ENCODE results near the gene JAK2. TPM values are rescaled to one million over a fixed set of nuclear protein-coding genes. Genes with fewer than 3 reads are reported as not detected.

Gene JAK2
- total and polyA plus RNA-seq, 9 of the 15 experiments (the other 6 are each of a cell fraction or from before 2014, with no cell fraction given), result 4.7 to 23.4 (median 15.3) TPM

- TF ChIP-seq HDAC2 (IDR thresholded peaks at IDR 0.05) (no peak), PRMT5 (CRISPR knock-in tag; IDR thresholded peaks at IDR 0.05) (no peak)
- TF ChIP-seq, protein P1, sequence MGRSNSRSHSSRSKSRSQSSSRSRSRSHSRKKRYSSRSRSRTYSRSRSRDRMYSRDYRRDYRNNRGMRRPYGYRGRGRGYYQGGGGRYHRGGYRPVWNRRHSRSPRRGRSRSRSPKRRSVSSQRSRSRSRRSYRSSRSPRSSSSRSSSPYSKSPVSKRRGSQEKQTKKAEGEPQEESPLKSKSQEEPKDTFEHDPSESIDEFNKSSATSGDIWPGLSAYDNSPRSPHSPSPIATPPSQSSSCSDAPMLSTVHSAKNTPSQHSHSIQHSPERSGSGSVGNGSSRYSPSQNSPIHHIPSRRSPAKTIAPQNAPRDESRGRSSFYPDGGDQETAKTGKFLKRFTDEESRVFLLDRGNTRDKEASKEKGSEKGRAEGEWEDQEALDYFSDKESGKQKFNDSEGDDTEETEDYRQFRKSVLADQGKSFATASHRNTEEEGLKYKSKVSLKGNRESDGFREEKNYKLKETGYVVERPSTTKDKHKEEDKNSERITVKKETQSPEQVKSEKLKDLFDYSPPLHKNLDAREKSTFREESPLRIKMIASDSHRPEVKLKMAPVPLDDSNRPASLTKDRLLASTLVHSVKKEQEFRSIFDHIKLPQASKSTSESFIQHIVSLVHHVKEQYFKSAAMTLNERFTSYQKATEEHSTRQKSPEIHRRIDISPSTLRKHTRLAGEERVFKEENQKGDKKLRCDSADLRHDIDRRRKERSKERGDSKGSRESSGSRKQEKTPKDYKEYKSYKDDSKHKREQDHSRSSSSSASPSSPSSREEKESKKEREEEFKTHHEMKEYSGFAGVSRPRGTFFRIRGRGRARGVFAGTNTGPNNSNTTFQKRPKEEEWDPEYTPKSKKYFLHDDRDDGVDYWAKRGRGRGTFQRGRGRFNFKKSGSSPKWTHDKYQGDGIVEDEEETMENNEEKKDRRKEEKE (IDR thresholded peaks at IDR 0.05; ENCODE audit: borderline replicate concordance in 1 of 2, control insufficient read depth in 1 of 2, low read depth in 2 of 2, low read length in 1 of 2), result no peak
These were observed 159.1 kb downstream of the JAK2 start (continued) for GRCh38 chr9:5144217-5144616.

GRCh38 chr9:5146241-5146640 lies 161.2 kb downstream of the JAK2 start:
- DNase-seq (ENCODE audit: extremely low read depth in 1 of 4, low spot score in 3 of 4) (no peak), FAIRE-seq (no peak), ATAC-seq (no peak)
- Histone ChIP-seq H3K9me3 (replicated peaks; ENCODE audit: control insufficient read depth, insufficient read depth, low read depth, low read length) (no peaks in the 10 kb centered on the region), H3K79me2 (ENCODE audit: control insufficient read depth, insufficient read depth, low read length) (no peaks in the 10 kb centered on the region), H2AFZ (ENCODE audit: low read depth, low read length) (no peak overlapping the region), H3K9me1 (ENCODE audit: control insufficient read depth, insufficient read depth, low read length) (no peaks in the 10 kb centered on the region), H3K4me3 (no peak overlapping the region), H3K27me3 (ENCODE audit: control insufficient read depth in 2 of 2, insufficient read depth in 2 of 2, low read length in 2 of 2) (no peaks in the 10 kb centered on the region; a peak in 1 of 5 replicates), H3K4me1 (replicated peaks in 1 of 2; ENCODE audit: control insufficient read depth in 2 of 2, insufficient read depth in 2 of 2, low read length in 2 of 2) (no peaks in the 10 kb centered on the region), H3K4me2 (ENCODE audit: insufficient read depth, low read length) (no peak overlapping the region), H3K9ac (ENCODE audit: insufficient read depth in 1 of 2, low read depth in 2 of 2, low read length in 2 of 2) (no peak overlapping the region), H4K20me1 (replicated peaks; ENCODE audit: control insufficient read depth, insufficient read depth, low read length) (no peaks in the 10 kb centered on the region), H3K36me3 (ENCODE audit: control insufficient read depth, insufficient read depth, low read length) (no peaks in the 10 kb centered on the region), H3K27ac (ENCODE audit: extremely low read depth, low read depth, low read length) (no peak overlapping the region)
- POLR2A ChIA-PET, result no interaction called here
- intact Hi-C loops (cut with micrococcal nuclease) (no loop called here), in situ Hi-C loops (cut with MboI) (no loop called here)
- CTCF ChIA-PET (ENCODE audit: low intra/inter-chr PET ratio), result no interaction called here
- no TSS peak for BruUV-seq (replicated peaks)
- WGBS (ENCODE audit: insufficient coverage, low coverage, missing lambda C conversion rate), result 0% methylated on average over 1 of the region's 1 CpG
- TF ChIP-seq ZNF707 (CRISPR knock-in tag; conservative IDR thresholded peaks at IDR 0.05) (no peak), PHB2 (IDR thresholded peaks at IDR 0.05; ENCODE audit: low read depth) (no peak), TARDBP (IDR thresholded peaks at IDR 0.05) (no peak), STAT5B (CRISPR knock-in tag; IDR thresholded peaks at IDR 0.05) (no peak), ZNF217 (CRISPR knock-in tag; IDR thresholded peaks at IDR 0.05) (no peak), ZNF780A (CRISPR knock-in tag; IDR thresholded peaks at IDR 0.05) (no peak), ELF1 (tag; IDR thresholded peaks at IDR 0.05) (no peak), U2AF1 (optimal IDR thresholded peaks at IDR 0.05; ENCODE audit: low read depth, low read length) (no peak), ZFP1 (CRISPR knock-in tag; IDR thresholded peaks at IDR 0.05) (no peak), THRAP3 (IDR thresholded peaks at IDR 0.05; ENCODE audit: borderline replicate concordance) (no peak)
- TF ChIP-seq, protein P2, sequence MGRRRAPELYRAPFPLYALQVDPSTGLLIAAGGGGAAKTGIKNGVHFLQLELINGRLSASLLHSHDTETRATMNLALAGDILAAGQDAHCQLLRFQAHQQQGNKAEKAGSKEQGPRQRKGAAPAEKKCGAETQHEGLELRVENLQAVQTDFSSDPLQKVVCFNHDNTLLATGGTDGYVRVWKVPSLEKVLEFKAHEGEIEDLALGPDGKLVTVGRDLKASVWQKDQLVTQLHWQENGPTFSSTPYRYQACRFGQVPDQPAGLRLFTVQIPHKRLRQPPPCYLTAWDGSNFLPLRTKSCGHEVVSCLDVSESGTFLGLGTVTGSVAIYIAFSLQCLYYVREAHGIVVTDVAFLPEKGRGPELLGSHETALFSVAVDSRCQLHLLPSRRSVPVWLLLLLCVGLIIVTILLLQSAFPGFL (CRISPR knock-in tag; IDR thresholded peaks at IDR 0.05), result no peak
- TF ChIP-seq, protein P3, sequence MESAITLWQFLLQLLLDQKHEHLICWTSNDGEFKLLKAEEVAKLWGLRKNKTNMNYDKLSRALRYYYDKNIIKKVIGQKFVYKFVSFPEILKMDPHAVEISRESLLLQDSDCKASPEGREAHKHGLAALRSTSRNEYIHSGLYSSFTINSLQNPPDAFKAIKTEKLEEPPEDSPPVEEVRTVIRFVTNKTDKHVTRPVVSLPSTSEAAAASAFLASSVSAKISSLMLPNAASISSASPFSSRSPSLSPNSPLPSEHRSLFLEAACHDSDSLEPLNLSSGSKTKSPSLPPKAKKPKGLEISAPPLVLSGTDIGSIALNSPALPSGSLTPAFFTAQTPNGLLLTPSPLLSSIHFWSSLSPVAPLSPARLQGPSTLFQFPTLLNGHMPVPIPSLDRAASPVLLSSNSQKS (CRISPR knock-in tag; IDR thresholded peaks at IDR 0.05), result no peak
- TF ChIP-seq, protein P4, sequence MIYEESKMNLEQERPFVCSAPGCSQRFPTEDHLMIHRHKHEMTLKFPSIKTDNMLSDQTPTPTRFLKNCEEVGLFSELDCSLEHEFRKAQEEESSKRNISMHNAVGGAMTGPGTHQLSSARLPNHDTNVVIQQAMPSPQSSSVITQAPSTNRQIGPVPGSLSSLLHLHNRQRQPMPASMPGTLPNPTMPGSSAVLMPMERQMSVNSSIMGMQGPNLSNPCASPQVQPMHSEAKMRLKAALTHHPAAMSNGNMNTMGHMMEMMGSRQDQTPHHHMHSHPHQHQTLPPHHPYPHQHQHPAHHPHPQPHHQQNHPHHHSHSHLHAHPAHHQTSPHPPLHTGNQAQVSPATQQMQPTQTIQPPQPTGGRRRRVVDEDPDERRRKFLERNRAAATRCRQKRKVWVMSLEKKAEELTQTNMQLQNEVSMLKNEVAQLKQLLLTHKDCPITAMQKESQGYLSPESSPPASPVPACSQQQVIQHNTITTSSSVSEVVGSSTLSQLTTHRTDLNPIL (CRISPR knock-in tag; IDR thresholded peaks at IDR 0.05), result no peak
